ENCODE data around the gene HCST. TPM values are rescaled to one million over a fixed set of nuclear protein-coding genes. Genes with fewer than 3 reads are reported as not detected.
A peak's percentile ranks its signal among the peaks of the same experiment; 100 is the strongest.

The HCST gene
- total and polyA plus RNA-seq, 2 of the 13 experiments (the other 11 are each of a cell fraction or from before 2014, with no cell fraction given): 0.24 to 1.2 TPM

DNA sequence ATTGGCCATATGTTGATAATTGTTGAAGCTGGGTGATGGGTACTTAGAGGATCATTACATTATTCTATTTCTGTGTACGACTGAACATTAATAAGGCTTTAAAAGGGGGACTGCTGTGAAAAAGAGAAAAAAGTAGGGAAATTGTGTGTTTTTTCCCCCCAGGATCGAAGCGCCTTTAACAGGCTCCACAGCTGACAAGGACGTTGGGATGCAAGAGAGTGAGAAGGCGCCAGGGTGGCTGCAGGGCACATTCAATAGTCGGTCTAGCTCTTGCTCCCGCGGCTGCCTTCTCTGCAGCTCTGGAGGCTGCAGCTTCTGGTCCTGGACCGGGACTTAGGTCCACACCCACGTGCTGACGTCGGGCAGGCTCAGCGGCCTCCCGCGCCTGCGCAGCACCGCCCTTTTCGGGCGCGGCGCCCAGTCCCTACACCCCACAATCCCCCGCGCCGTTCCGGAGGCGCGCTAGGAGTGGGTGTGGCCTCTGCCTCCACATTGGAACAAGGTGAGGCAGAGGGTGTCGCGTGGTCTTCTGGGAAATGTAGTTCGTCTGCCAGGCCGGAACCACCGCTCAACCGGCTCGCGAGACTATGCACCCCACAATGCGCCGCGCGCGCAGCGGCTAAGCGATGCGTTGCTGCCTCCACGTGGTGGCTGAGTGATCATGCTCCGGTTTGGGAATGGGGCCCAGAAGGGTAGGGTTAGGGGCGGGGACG is 29.0 kb downstream of the HCST start (continued):
- TF ChIP-seq, protein P1, sequence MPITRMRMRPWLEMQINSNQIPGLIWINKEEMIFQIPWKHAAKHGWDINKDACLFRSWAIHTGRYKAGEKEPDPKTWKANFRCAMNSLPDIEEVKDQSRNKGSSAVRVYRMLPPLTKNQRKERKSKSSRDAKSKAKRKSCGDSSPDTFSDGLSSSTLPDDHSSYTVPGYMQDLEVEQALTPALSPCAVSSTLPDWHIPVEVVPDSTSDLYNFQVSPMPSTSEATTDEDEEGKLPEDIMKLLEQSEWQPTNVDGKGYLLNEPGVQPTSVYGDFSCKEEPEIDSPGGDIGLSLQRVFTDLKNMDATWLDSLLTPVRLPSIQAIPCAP (CRISPR knock-in tag; IDR thresholded peaks at IDR 0.05; ENCODE audit: low read depth): no peak
- TF ChIP-seq ZNF569 (CRISPR knock-in tag; IDR thresholded peaks at IDR 0.05; ENCODE audit: borderline replicate concordance): no peak
- TF ChIP-seq NONO (IDR thresholded peaks at IDR 0.05): no peak
- TF ChIP-seq NONO (CRISPR knock-in tag; conservative IDR thresholded peaks at IDR 0.05): peak; percentile 73; the same call in 1 of the 2 replicates
- TF ChIP-seq, protein P2, sequence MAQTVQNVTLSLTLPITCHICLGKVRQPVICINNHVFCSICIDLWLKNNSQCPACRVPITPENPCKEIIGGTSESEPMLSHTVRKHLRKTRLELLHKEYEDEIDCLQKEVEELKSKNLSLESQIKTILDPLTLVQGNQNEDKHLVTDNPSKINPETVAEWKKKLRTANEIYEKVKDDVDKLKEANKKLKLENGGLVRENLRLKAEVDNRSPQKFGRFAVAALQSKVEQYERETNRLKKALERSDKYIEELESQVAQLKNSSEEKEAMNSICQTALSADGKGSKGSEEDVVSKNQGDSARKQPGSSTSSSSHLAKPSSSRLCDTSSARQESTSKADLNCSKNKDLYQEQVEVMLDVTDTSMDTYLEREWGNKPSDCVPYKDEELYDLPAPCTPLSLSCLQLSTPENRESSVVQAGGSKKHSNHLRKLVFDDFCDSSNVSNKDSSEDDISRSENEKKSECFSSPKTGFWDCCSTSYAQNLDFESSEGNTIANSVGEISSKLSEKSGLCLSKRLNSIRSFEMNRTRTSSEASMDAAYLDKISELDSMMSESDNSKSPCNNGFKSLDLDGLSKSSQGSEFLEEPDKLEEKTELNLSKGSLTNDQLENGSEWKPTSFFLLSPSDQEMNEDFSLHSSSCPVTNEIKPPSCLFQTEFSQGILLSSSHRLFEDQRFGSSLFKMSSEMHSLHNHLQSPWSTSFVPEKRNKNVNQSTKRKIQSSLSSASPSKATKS (CRISPR knock-in tag; IDR thresholded peaks at IDR 0.05): no peak
- no peak for TF ChIP-seq SNAPC2 (CRISPR knock-in tag; IDR thresholded peaks at IDR 0.05)
- no peak for TF ChIP-seq NAIF1 (CRISPR knock-in tag; IDR thresholded peaks at IDR 0.05; ENCODE audit: borderline replicate concordance)
- TF ChIP-seq ZNF605 (CRISPR knock-in tag; IDR thresholded peaks at IDR 0.05): peak; percentile 73
- TF ChIP-seq ZNF484 (CRISPR knock-in tag; IDR thresholded peaks at IDR 0.05; ENCODE audit: borderline replicate concordance, low read depth): no peak
- TF ChIP-seq, protein P3, sequence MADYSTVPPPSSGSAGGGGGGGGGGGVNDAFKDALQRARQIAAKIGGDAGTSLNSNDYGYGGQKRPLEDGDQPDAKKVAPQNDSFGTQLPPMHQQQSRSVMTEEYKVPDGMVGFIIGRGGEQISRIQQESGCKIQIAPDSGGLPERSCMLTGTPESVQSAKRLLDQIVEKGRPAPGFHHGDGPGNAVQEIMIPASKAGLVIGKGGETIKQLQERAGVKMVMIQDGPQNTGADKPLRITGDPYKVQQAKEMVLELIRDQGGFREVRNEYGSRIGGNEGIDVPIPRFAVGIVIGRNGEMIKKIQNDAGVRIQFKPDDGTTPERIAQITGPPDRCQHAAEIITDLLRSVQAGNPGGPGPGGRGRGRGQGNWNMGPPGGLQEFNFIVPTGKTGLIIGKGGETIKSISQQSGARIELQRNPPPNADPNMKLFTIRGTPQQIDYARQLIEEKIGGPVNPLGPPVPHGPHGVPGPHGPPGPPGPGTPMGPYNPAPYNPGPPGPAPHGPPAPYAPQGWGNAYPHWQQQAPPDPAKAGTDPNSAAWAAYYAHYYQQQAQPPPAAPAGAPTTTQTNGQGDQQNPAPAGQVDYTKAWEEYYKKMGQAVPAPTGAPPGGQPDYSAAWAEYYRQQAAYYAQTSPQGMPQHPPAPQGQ (CRISPR knock-in tag; IDR thresholded peaks at IDR 0.05; ENCODE audit: borderline replicate concordance): no peak
- TF ChIP-seq ZNF230 (CRISPR knock-in tag; IDR thresholded peaks at IDR 0.05): peak; percentile 80
- TF ChIP-seq HNRNPH1 (optimal IDR thresholded peaks at IDR 0.05; ENCODE audit: low read depth, low read length): no peak
- TF ChIP-seq, protein P4, sequence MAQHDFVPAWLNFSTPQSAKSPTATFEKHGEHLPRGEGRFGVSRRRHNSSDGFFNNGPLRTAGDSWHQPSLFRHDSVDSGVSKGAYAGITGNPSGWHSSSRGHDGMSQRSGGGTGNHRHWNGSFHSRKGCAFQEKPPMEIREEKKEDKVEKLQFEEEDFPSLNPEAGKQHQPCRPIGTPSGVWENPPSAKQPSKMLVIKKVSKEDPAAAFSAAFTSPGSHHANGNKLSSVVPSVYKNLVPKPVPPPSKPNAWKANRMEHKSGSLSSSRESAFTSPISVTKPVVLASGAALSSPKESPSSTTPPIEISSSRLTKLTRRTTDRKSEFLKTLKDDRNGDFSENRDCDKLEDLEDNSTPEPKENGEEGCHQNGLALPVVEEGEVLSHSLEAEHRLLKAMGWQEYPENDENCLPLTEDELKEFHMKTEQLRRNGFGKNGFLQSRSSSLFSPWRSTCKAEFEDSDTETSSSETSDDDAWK (CRISPR knock-in tag; IDR thresholded peaks at IDR 0.05): no peak
- TF ChIP-seq, protein P5, sequence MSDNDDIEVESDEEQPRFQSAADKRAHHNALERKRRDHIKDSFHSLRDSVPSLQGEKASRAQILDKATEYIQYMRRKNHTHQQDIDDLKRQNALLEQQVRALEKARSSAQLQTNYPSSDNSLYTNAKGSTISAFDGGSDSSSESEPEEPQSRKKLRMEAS (IDR thresholded peaks at IDR 0.05): peak; percentile 83
- TF ChIP-seq ESRRA (CRISPR knock-in tag; IDR thresholded peaks at IDR 0.05; ENCODE audit: low read depth): no peak
- 0 out of 2 replicates have a peak, but pooled peaks have one; percentile 37 for TF ChIP-seq ZSCAN29 (CRISPR knock-in tag; conservative IDR thresholded peaks at IDR 0.05)
- TF ChIP-seq ATAD3A (CRISPR knock-in tag; IDR thresholded peaks at IDR 0.05): no peak
- TF ChIP-seq, protein P6, sequence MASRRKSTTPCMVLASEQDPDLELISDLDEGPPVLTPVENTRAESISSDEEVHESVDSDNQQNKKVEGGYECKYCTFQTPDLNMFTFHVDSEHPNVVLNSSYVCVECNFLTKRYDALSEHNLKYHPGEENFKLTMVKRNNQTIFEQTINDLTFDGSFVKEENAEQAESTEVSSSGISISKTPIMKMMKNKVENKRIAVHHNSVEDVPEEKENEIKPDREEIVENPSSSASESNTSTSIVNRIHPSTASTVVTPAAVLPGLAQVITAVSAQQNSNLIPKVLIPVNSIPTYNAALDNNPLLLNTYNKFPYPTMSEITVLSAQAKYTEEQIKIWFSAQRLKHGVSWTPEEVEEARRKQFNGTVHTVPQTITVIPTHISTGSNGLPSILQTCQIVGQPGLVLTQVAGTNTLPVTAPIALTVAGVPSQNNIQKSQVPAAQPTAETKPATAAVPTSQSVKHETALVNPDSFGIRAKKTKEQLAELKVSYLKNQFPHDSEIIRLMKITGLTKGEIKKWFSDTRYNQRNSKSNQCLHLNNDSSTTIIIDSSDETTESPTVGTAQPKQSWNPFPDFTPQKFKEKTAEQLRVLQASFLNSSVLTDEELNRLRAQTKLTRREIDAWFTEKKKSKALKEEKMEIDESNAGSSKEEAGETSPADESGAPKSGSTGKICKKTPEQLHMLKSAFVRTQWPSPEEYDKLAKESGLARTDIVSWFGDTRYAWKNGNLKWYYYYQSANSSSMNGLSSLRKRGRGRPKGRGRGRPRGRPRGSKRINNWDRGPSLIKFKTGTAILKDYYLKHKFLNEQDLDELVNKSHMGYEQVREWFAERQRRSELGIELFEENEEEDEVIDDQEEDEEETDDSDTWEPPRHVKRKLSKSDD (CRISPR knock-in tag; IDR thresholded peaks at IDR 0.05; ENCODE audit: low read depth): peak; percentile 59; the same call in 1 of the 2 replicates
- no peak for TF ChIP-seq ZNF773 (CRISPR knock-in tag; IDR thresholded peaks at IDR 0.05; ENCODE audit: borderline replicate concordance)
